MG63 (cell line): ENCODE data around the gene FGA. TPM values are rescaled to one million over a fixed set of nuclear protein-coding genes. Genes with fewer than 3 reads are reported as not detected.
"Not testable (repeated sequence)": the region's sequence is repeated elsewhere in the genome, so short reads cannot be mapped to it uniquely, and the experiment has no call there.

ENCODE experiments used
- DNase-seq: peaks from one replicate; pipeline ENCODE4 v3.0.0-alpha.2; 2020
- H3K27me3 ChIP-seq: fragments of 250-450 bp; sonication (Bioruptor Pico); 2 replicates; pipeline ENCODE4 v1.5.1; 2020; ENCODE audit warnings: mild to moderate bottlenecking, moderate library complexity
- H3K36me3 ChIP-seq: fragments of 250-450 bp; sonication (Bioruptor Pico); 2 replicates; pipeline ENCODE4 v1.5.1; 2020; ENCODE audit warnings: mild to moderate bottlenecking, moderate library complexity
- H3K4me3 ChIP-seq: fragments of 250-450 bp; sonication (Bioruptor Pico); 2 replicates; pipeline ENCODE4 v1.5.1; 2020; ENCODE audit warnings: mild to moderate bottlenecking, moderate library complexity
- H3K9me3 ChIP-seq: fragments of 250-450 bp; sonication (Bioruptor Pico); 2 replicates; pipeline ENCODE4 v1.5.1; 2020; ENCODE audit warnings: mild to moderate bottlenecking, moderate library complexity
- total RNA-seq: library from RNA; depleted of rRNA; stranded (reverse); fragments of >200 nt; shearing (Covaris generic); gene quantifications from 2 replicates; pipeline ENCODE4 v1.2.3, GENCODE V29; 2014; ENCODE audit warnings: low replicate concordance

Gene FGA
- total RNA-seq, 1 experiment from 2014 or later = not detected

DNA sequence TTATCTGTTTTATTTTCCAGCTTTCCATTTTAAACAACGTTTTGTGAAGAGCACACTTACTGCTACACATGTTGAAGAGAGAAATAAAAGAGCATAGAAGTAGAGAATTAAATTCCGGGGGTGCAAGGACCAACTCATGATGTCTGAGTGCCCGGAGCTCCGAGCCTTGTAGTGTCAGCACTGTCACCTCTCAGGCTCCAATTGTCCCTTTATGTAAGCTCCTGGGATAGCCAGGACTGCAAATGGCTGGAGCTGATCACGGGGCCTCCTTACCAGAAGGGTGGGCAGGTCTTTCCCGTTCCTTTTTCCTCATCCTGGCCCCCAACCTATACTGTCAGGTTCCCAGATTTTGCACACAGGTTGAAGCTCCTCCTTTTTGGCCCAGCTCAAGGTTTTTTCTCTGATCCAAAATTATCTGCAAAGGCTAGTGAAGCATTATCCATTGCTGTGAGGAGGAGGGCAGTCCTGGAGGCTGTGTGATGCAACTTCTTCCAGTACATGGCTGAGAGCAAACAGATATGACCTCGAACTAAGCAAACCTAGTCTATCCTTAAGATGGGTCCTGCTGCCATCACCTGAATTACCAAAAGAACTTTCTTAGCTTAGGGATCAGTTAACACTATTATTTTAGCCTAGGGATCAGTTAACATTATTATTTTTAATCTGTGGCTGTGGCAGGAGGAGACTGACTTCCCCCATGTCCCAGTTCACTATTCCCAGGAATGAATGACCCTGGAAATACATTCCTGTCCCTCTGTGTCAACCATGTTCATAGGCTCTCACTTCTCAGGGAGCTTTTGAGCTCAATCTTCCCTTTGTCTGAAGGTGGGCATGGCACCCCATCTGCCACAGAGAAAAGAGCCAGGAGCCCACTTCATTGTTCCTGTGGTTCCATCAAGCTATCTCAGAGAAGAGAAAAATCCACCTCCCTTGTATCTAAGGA is 22.2 kb upstream of the FGA start, which contains the start of gene FGG:
Gene FGG, minus strand, starts transcription at position 185 of the 943 bp plus-strand sequence. Its CDS starts 47 bp downstream, at position 138.
- H3K27me3 ChIP-seq = no peaks in the 10 kb centered on the region
- no peaks in the 10 kb centered on the region for H3K36me3 ChIP-seq
- no peaks in the 10 kb centered on the region for H3K9me3 ChIP-seq
- DNase-seq = no peak
- no peak within 1 kb of the TSS for H3K4me3 ChIP-seq

DNA sequence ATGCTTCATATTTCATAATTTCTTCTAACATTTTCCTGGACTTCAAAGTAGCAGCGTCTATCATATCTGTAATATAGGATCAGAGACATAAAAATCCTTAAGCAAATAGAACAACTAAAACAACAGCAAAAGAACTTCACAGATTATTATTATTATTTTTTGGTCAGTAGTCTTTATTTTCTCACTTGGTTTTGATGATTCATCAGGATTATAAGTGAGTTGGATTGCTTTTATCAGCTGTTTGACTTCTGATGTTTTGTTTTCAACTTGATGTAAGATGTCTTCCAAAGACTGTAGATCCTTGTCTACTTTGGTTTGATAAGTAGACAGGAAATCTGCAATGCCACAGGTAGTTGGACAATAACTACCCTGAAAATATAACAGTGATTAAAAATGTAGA is 21.3 kb upstream of the FGA start:
- Histone ChIP-seq H3K9me3 (no peaks in the 10 kb centered on the region), H3K36me3 (no peaks in the 10 kb centered on the region), H3K4me3 (no peak overlapping the region), H3K27me3 (no peaks in the 10 kb centered on the region)
- no peak for DNase-seq

DNA sequence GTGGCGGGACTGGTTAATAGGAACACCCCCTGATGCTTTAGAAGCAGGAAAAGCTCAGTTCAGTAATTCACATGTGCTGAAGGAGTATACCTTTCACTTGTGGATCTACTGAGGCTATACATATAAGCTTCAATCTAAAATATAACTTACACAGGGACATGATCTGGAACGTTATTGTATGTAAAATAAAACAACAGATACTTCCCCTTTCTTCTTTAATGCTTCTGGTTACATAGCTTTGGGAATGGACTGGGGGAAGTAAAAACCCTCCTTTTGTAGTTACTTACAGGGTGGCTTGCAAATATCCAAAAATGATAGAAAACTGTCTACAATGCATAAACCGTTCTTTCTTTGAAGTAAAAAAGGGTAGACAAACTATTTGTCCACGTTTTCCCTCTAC is 20.0 kb upstream of the FGA start:
- Histone ChIP-seq H3K36me3 (no peaks in the 10 kb centered on the region), H3K4me3 (no peak overlapping the region), H3K9me3 (no peaks in the 10 kb centered on the region), H3K27me3 (no peaks in the 10 kb centered on the region)
- no peak for DNase-seq

DNA sequence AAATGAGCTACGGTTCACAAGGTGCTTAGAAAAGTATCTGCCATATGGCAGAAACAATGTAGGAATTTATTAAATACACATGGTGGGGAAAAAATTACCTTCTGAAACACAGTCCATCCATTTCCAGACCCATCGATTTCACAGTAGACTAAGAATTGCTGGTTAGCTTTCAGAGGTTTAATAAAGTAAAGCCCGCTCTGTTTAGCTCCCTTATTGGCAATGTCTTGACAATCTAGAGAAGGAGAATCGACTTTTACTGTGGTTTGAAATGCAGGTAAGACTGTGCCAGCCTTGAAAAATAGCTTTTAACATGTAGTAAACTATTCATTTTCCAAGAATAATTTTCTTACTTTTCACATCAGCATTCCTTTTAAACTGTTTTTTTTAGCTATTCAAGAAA is 19.0 kb upstream of the FGA start:
- Histone ChIP-seq H3K27me3 (no peaks in the 10 kb centered on the region), H3K4me3 (no peak overlapping the region), H3K9me3 (no peaks in the 10 kb centered on the region), H3K36me3 (no peaks in the 10 kb centered on the region)
- DNase-seq = no peak

DNA sequence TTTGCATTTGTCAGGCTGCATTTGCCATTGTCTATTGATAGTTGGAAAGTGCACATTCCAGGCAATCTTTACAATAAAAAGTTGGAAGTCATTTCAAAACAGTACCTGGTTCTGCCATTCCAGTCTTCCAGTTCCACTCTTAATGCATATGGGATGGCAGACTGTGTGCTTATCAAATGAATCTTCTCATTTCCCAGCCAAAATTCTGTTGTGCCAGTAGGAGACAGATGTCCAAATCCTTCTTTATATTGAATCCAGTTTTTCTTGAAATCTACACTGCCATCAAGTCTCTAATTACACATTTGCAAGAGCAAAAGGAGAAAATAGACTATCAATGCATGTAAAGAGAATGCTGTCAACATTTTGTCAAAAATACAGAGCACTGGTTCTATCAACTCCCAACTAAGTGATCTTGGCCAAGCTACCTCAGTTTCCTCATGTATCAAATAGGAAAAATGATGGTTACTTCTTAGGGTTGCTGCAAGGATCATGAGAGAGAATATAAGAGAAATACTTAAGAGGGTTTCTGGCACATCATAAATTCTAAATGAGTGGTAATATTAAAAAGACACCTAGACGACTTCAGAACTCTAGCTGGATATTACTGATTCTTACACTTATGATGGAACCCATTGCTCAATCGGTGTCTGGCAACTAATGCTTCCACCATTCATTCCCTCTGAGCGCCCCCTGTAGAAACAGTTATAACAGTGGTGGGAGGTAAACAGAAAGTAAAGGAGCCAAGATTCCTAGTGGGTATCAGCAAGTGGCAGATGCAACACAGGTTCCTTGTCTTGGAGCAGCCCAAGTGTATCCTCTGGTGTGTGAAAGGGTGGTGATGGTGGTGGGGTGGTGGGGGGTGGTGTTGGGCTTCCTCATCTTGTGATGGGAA is 18.1 kb upstream of the FGA start:
- no peak for DNase-seq
- Histone ChIP-seq H3K36me3 (no peaks in the 10 kb centered on the region), H3K9me3 (no peaks in the 10 kb centered on the region), H3K27me3 (no peaks in the 10 kb centered on the region), H3K4me3 (no peak overlapping the region)

DNA sequence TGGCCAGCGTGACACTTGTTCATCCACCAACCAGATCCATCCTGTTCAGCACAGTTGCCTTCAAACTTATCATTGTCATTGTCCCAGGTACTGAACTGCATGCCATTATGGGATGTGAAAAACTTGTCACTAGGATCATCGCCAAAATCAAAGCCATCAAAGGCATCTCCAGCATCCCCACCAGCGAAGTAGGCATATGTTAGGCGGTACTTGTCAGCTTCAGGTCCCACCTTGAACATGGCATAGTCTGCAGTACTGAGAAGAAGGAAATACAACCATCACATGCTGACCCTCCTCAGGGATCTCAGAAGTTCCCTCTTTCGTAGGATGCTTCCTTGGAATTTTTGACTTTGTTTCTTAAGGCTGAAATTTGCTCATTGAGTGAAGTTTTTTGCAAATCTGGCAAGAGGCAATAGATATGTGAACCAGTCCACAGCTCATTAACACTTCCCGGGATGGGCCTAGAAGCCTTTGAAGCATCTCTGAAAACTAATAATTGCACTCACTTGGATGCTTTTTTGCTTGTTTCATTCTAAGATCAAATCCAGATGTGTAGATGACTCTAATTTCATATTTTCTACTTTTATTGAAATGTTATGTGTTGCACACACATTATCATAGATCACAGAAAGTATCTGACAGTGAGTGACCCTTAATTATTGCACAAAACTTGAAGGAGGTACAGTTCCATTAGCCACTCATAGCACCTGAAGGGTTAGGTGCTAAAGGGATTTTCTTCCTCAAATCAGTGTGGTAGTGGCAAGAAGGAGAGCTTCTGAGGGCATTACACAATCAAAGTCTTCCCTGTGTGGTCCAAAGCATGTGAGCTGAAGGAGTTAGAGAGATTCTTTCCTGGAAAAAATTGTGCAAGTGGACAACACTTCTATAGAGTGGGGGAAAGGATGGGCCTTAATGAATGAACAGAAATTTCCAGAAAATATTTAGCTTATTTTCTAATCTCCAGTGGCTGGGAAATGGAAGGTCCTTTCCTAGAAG is 16.5 kb upstream of the FGA start:
- no peak overlapping the region for H3K4me3 ChIP-seq
- DNase-seq = no peak
- no peaks in the 10 kb centered on the region for H3K36me3 ChIP-seq
- H3K9me3 ChIP-seq = no peaks in the 10 kb centered on the region
- H3K27me3 ChIP-seq = no peaks in the 10 kb centered on the region

DNA sequence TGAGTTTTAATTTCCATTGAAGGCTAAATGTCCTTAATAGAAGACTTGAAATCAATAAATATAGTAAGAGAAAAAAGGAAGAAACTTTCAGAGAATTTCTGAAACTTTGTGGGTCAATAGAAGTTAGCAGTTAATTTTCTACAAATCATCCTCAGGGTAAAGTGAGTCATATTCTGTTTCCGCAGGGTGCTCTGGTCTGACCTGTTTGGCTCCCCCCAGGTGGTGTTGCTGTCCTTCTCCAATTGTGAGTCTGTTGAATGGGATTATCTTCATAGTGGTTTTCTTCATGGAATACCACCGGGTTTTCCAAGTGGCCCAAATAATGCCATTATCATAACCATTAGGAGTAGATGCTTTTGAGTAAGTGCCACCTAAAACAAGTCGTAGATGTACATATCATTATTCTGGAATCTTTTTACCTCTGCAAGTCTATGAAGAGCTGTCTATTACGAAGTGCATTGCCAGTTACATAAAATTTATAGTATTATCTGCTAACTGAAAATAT is 14.2 kb upstream of the FGA start:
- no peak overlapping the region for H3K4me3 ChIP-seq
- H3K36me3 ChIP-seq = no peaks in the 10 kb centered on the region
- no peaks in the 10 kb centered on the region for H3K9me3 ChIP-seq
- no peak for DNase-seq
- H3K27me3 ChIP-seq = no peaks in the 10 kb centered on the region

DNA sequence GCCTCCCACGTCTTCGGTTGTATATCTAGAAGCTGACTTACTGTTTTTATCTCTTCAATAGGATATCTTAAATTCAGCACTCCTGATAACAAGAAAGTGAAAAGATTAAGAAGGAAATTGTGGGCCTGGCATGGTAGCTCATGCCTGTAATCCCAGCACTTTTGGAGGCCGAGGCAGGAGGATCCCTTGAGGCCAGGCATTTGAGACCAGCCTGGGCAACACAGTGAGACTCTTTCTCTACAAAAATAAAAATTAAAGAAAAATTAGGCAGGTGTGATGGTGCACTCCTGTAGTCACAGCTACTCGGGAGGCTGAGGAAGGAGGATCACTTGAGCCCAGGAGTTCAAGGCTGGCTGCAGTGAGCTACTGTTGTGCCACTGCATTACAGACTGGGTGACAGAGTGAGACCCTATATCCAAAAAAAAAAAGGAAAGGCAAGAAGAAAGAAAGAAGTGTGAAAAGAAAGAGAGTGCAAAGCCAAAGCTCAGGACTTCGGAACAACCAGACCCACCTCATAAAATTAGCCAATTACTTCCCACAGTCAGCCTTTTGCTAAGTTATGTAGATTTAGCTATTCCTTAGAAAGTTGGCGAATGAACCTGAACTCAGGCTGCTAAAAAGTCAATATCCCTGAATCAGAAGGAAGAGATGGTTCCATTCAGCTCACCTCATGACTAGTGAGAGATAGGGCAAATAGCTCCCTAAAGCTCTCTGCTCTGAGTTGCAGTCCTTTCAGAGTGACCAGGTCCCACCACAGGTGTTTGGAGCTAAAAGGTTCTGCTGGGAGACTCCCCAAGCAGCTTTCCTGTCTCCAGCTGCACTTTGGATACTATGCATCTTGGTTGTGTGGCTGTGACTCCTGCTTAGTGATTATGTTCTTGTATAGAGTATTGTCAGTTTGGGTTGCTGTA is 12.7 kb upstream of the FGA start:
- Histone ChIP-seq H3K27me3 (no peaks in the 10 kb centered on the region), H3K9me3 (no peaks in the 10 kb centered on the region), H3K36me3 (no peaks in the 10 kb centered on the region), H3K4me3 (no peak overlapping the region)
- no peak for DNase-seq

DNA sequence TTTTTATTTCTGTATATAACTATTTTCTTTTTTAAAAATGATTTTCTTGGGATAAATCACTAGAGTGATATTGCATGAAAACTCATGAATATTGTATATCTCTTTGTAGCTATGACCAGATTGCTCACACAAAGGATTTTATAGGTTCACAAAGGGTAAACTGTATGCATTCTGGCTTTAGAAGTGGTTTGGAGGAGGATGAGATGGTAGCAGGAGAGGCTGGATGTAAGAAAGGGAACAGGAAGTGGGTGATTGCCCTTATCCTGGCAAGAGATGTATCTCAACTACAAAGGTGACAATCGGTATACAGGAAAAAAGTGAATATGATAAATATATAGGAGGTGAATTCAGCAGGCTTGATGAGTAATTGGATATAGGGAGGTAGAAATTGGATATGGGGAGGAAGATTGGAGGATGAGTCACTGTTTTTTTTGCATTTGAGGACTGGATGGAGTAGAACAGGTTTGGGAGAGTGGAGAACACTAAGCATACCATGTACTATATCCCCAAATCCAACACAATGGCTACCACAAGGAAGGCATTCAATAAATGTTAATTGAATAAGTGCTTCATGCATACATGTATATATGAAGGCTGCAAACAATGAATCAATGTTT is 12.0 kb upstream of the FGA start:
- Histone ChIP-seq H3K36me3 (no peaks in the 10 kb centered on the region), H3K4me3 (no peak overlapping the region), H3K9me3 (no peaks in the 10 kb centered on the region), H3K27me3 (no peaks in the 10 kb centered on the region)
- DNase-seq = no peak

DNA sequence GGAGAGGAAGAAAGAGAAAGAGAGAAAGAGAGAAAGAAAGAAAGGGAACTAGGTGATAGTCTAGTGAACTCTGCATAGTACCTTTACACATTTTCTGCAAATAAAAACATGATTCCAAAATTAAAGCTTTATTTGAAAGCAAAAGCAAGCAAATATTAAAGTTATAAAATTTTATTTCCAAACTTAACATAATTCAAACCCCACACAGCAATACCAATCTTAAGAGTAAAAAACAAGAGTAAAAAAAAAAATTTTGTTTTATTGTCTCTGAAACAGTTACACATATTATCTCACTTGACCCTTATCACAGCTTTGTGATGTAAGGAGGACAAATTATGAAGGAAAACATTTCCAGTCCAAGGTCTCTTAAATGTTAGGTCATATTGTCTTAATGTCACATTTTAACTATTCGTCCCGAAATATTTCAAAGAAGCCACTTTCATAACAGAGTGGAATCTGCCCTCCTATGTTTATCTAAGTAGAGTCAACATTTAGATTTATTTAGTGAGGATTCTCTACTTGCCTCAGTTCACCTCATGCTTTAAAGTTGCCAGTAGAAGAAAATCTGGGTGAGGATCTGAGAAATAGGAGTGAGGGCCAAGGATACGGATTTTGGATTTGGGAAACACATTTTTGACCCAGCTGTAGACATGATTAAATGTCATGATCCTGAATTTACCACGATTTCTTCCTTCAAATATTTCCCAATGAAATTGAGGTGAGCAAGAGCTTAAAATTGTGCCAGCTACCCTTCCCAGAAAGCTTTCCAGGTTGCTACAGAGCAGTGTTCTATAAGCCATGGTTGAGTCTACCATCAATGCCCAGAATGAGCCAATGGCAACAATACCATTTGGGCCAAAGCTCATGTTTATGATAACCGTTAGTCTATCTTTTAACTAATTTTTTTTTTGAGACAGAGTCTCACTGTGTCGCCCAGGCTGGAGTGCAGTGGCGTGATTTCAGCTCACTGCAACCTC is 7.5 kb upstream of the FGA start:
- H3K27me3 ChIP-seq = no peaks in the 10 kb centered on the region
- no peaks in the 10 kb centered on the region for H3K36me3 ChIP-seq
- no peak for DNase-seq
- H3K9me3 ChIP-seq = no peaks in the 10 kb centered on the region
- H3K4me3 ChIP-seq = no peak overlapping the region

DNA sequence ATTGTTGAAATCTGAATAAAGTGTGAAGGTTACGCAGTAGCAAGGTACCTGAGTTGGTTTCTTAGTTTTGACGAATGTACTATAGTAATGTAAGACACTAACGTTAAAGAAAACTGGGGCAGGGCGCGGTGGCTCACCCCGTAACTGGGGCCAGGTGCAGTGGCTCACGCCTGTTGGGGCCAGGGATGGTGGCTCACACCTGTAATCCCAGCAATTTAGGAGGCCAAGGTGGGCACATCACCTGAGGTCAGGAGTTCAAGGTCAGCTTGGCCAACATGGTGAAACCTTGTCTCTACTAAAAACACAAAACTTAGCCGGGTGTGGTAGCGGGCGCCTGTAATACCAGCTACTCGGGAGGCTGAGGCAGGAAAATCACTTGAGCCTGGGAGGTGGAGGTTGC is 6.7 kb upstream of the FGA start:
- not testable (repeated sequence) for H3K27me3 ChIP-seq, DNase-seq, H3K36me3 ChIP-seq, H3K4me3 ChIP-seq, H3K9me3 ChIP-seq

DNA sequence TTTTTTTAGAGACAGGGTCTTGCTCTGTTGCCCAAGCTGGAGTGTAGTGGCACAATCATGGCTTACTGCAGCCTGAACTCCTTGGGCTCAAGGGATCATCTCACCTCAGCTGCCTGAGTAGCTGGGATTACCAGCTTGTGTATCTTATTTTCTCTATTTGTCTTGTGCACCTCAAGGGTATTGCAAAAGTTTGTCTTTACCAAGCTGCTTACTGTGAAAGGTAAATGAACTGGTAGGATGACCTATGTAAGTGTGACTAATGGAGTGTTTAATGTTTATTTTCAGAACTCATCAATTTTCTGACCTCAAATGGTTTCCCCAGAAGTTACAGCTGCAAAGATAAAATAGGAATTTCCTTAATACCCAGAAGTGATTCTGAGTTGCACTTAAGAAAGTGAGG is 5.3 kb upstream of the FGA start:
- H3K9me3 ChIP-seq = no peaks in the 10 kb centered on the region

DNA sequence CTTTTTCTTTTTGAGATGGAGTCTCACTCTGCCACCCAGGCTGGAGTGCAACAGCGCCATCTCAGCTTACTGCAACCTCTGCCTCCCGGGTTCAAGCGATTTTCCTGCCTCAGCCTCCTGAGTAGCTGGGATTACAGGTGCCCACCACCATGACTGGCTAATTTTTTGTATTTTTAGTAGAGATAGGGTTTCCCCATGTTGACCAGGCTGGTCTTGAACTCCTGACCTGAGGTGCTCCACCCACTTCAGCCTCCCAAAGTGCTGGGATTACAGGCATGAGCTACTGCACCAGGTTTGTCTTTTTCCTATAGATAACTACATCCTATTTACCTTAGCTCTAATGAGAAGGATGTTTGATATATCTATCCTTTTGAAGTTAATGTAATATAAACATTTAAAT is 3.8 kb upstream of the FGA start:
- not testable (repeated sequence) for H3K9me3 ChIP-seq, DNase-seq, H3K4me3 ChIP-seq, H3K27me3 ChIP-seq, H3K36me3 ChIP-seq

More for the DNA sequence above, 5.3 kb upstream of the FGA start:
- Histone ChIP-seq H3K4me3 (no peak overlapping the region), H3K36me3 (no peaks in the 10 kb centered on the region), H3K27me3 (no peaks in the 10 kb centered on the region)
- no peak for DNase-seq

DNA sequence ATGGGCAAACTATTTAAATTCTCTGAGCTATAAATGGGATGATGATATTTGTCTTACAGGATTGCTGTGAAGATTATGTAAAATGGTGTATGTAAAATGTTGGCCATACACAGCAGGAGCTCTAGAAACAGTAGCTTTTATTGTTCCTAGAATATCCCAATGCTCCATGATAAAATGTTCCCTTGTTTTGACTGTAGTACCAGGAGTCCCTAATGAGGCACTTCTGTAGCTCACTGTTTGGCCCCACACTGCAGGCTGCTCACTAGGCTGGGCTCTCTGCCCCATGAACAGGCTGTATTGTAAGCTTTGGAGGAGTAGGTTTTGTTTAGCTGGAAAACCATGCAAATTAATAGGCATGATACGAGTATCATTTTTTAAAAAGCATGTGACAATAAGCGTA is 3.3 kb upstream of the FGA start:
- no peaks in the 10 kb centered on the region for H3K36me3 ChIP-seq
- no peak for DNase-seq

More for the DNA sequence above, 3.3 kb upstream of the FGA start:
- H3K27me3 ChIP-seq = no peaks in the 10 kb centered on the region
- H3K4me3 ChIP-seq = no peak overlapping the region
- no peaks in the 10 kb centered on the region for H3K9me3 ChIP-seq
